GM12874 (cell line): Measurements from ENCODE around the gene IFIT5.

Source experiments
- TF ChIP-seq, protein P1 (sequence below): IDR thresholded peaks from 2 replicates; pipeline ENCODE4 v1.5.1; 2011; ENCODE audit warnings: low read depth, mild to moderate bottlenecking, control low read depth, low read length, moderate library complexity; ENCODE audit not compliant: insufficient read depth

The IFIT5 gene

DNA sequence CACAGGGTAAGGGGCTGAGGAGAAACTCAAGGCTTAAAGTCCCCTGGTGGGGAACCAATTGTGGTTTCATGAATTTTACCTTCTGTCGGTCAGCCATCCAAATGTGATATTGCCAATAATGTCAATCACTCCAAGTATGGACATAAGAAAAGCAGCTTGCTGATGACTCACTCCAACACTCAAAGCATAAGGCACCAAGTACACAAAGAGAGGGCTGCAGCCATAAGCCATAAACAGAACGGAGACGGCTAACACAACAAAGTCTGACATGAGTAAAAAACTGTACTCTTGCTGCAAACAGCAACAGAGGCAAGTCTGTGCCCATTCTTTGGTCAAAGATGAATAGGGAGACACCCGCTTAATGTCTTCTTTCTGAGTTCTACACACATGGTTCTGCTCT is 24.2 kb downstream of the IFIT5 start:
- TF ChIP-seq, protein P1, sequence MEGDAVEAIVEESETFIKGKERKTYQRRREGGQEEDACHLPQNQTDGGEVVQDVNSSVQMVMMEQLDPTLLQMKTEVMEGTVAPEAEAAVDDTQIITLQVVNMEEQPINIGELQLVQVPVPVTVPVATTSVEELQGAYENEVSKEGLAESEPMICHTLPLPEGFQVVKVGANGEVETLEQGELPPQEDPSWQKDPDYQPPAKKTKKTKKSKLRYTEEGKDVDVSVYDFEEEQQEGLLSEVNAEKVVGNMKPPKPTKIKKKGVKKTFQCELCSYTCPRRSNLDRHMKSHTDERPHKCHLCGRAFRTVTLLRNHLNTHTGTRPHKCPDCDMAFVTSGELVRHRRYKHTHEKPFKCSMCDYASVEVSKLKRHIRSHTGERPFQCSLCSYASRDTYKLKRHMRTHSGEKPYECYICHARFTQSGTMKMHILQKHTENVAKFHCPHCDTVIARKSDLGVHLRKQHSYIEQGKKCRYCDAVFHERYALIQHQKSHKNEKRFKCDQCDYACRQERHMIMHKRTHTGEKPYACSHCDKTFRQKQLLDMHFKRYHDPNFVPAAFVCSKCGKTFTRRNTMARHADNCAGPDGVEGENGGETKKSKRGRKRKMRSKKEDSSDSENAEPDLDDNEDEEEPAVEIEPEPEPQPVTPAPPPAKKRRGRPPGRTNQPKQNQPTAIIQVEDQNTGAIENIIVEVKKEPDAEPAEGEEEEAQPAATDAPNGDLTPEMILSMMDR: no peak

DNA sequence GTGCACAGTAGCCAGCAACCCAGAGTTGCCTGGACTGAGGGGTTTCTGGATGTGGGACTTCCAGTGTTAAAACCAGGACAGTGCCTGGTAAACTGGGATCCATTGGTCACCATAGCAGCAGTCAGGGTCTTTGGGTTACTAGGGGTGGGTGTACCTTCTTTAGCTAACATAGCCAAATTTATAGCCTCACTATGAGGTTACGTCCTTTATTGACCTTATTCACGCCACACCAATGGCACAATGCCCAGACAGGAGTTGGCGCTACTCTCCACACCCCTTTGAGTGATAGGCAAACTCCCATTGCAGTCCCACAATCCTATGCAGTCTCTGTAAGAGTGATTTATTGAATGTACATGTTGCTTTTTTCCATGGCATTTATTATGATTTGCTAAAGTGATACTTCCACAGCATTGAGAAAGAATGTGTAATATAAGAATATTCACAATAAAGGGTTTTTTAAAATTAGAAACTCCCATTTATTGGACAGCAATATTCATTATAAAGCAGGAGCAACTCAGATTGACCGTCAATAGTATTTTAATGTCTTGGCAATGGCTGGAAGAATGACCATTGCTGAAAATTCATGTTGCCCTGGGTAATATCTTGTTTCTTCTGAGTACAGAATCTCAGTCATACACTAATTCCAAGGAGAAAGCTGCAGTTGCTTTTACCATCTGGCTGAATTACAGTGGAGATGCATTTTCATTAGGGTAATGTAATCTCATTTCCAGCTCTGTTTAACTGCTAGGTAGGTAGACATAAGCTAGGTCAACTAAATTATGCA is 26.1 kb downstream of the IFIT5 start:
- TF ChIP-seq, protein P1: no peak

DNA sequence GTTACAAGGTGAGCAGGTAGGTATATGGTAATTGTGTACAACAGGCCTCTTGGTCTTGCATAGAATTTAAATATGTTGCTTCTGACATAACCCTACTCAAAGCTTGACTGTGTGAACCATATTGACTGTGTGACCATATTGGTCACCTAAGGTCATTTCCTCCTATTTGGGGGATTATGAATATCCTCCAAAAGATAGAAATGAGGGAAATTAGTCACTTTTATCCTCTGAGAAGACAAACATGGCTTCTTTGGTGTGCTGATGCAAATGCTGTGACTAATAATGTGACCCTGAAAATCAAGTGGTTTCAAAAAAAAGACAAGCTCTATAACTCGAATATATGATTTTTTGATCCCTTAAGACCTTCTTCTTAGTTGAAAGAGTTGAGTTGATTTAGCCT is 27.9 kb downstream of the IFIT5 start:
- TF ChIP-seq, protein P1: no peak

DNA sequence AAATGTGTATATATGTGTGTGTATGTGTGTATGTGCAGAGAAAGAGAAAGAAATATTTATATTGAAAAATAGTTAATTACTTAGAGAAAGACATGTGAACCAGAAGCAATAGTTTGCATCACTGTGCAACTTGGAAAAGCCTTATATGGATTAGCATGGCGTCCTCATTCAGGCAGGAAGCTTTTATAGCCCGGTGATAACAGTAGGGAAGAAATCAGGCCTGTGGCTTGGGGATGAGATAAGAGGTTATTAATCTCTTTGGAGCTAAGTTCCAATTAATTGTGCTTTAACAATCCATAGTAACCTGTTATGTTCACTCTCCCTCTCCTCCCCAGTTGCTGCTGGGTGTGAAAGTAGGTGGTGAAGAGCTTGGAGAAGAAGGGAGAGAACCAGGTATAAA is 36.5 kb downstream of the IFIT5 start:
- TF ChIP-seq, protein P1: no peak

DNA sequence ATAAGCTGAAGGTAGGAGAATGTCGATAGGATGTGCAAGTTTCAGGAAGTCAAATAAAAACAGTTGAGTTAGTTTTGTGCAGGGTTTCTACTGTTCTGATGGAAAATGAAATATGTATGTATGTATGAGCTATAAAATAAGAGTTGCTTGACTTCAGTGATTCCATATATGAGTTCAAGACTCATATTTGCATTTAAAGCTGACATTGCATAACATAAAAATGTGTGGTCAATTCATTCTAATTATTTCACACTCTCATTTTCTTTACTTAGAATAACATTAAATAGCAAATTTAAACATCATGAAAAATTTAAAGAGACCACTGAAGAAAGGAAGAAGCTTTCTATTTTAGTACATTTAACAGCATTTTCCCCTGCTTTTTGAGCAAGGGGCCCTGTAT is 37.8 kb downstream of the IFIT5 start:
- TF ChIP-seq, protein P1: no peak

DNA sequence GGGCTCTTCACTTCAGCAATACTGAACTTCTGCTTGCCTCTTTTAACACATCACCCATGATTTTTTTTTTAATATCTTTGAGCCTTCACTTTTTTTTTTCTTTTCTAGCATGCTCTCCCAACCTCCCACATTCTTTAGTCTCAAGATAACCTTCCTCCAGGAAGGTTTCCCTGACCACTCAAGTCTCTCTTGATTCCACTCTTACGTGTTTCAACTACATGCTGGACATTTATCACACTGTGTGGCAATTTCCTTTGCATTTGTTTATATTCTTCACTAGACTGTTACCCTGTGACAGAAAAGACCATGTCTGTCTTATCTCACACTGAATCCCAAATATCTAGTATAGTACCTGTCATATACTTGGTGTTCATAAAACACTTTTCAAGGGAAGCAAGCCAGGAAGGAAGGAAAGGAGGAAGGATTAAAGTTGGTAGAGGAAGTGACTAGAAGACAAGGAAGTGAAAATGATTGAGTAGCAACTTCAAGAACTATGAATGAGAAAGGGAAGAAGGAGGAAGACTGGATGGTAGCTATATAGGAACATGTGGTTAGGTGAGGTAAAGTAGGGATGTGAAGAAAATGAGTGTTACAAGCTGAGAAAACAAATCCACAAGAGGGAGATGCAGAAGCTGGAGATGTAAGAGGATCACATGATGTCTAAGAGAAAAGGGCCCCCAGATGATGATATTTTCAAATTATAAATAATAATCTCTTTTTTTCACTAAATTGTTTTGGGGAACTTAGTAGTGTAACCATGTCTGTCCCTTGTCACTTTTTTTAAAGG is 40.4 kb downstream of the IFIT5 start:
- TF ChIP-seq, protein P1: no peak

DNA sequence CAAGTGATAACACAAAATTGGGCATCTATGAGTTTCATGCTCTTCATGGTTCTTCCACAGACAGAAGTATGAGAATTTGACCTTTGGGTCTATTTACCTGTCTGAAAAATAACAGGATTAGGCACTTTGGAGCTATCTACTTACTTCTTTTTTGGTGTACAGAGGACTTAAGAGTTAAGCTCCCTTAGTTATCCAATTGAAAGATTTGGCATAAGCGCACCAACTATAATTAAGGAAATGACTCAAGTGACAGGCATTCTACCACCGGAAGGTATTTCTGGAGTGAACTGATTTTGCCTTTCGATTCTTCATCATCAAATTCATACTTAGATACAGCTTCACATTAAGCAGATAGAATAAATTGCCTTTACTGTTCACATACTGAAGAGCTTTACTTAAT is 43.9 kb downstream of the IFIT5 start:
- TF ChIP-seq, protein P1: no peak
